Erythroblast (primary cell): ENCODE data around the gene ANKRD34C.
"Not testable (repeated sequence)": the region's sequence is repeated elsewhere in the genome, so short reads cannot be mapped to it uniquely, and the experiment has no call there.

Experiments used
- GATA1 ChIP-seq: IDR thresholded peaks from 2 replicates; pipeline ENCODE4 v1.6.1; 2011; ENCODE audit warnings: low read depth, mild to moderate bottlenecking, control low read depth, low read length, moderate library complexity
- POLR2A ChIP-seq: IDR thresholded peaks from 2 replicates; pipeline ENCODE4 v1.6.1; 2011; ENCODE audit warnings: mild to moderate bottlenecking, low read length

- not testable (repeated sequence) for TF ChIP-seq POLR2A, GATA1
These were observed 37.5 kb downstream of the ANKRD34C start for GRCh38 chr15:79319973-79320372.
